ENCODE measurements around the gene KIAA0513.
A peak's percentile ranks its signal among the peaks of the same experiment; 100 is the strongest.

Gene KIAA0513

GRCh38 chr16:85075236-85075924, 47.8 kb downstream of the KIAA0513 start:
- DNase-seq: no peak

DNA sequence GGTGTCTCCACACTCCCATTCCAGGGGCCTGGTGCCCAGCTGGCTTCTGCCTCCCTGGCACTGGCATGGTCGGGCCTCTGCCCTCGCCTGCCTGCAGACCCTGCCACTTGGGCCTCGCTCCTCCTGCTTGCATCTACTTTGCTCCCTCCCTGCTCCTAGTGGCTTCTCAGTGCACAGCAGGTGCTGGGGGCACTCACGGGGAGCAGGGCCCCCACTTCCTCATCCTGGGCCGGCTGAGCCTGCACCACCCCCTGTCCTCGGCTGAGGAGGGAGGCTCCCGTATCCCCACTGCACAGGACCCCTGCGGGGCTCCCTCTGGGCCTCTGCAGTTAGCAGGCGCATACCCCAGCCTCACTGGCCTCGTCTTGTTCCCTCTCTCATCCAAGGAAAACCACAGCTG, 49.4 kb downstream of the KIAA0513 start:
- DNase-seq: no peak

GRCh38 chr16:85077576-85078125, 50.1 kb downstream of the KIAA0513 start:
- DNase-seq: no peak

GRCh38 chr16:85078226-85078625, 50.6 kb downstream of the KIAA0513 start:
- DNase-seq: no peak

GRCh38 chr16:85078952-85079351, 51.4 kb downstream of the KIAA0513 start:
- no peak for DNase-seq

- no peak for DNase-seq
Observed at GRCh38 chr16:85079785-85080570, 52.4 kb downstream of the KIAA0513 start.

DNA sequence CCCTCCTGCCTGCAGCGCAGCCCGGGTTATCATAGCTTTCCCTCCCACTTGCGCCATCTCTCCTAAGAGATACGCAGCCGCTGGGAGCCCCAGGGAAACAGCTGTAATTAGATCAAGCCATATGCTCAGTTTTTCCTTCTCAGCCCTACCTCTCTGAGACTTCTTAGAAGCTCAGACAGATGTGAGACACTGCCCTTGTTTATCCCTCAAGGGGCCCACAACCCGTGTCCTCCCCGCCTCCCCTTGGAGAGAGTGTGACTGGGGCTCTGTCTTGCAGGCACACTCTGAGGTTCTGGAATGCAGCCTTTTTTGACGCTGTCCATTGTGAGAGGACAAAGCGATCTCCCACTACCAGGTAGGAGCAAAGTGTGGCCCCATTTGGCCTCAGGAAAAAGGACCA, 53.4 kb downstream of the KIAA0513 start:
- DNase-seq: no peak

GRCh38 chr16:85081765-85082164, 54.2 kb downstream of the KIAA0513 start:
- DNase-seq: no peak

- DNase-seq: no peak
Observed at GRCh38 chr16:85082173-85083050, 54.8 kb downstream of the KIAA0513 start.

- DNase-seq: no peak
Observed at GRCh38 chr16:85083051-85083639, 55.5 kb downstream of the KIAA0513 start.

DNA sequence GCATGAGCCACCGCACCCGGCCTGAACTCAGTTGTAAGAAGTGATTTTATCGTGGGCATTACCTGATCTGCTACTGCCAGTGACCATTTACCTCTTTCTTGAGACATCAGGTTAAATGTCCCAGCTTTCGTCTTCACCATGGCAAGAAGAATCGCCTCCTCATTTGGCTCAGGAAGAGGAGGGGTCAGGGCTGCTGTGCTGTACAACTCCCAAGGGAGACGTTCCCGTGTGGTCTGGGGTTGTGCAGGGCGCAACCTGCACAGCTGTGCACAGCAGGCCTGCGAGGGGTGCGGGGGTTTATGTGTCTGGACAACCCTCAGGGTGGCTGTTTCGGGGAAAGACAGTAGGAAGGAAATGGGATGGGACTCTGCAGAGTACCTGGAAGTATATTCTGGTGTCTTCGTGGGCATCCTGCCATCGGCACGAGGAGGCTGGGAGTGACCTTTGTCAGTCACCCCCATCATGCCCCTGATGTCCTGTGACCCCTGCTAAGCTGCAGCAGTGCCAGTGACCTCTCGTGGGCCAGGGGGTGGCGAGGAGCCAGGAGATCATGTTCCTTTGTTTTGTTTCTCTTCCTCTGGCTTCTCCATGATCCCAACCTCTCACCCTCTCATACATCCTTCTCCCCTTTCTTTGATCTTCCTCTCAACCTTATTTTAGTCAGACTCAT, 57.4 kb downstream of the KIAA0513 start:
- no peak for DNase-seq

DNA sequence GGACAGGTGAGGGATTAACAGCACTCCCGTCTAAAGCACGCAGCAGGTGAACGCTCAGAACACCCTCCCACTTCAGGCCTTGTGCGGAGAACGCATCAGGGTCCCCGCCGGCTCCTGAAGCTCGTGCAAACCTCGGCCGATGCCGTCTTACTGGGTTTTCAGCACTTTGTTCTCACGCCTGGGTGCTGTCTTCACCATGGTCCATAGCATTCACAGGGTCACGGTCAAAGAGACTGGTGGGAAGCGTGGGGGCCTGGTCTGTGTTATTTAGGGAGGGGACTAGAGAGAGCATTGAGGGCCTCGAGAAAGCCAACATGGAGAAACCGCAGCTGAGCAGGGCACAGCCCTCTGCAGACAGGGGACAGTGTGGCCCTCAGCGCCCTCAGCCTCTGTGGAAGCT, 58.1 kb downstream of the KIAA0513 start:
- no peak for DNase-seq

- DNase-seq: peak; percentile 79
Observed at GRCh38 chr16:85086347-85087291, 59.0 kb downstream of the KIAA0513 start.

DNA sequence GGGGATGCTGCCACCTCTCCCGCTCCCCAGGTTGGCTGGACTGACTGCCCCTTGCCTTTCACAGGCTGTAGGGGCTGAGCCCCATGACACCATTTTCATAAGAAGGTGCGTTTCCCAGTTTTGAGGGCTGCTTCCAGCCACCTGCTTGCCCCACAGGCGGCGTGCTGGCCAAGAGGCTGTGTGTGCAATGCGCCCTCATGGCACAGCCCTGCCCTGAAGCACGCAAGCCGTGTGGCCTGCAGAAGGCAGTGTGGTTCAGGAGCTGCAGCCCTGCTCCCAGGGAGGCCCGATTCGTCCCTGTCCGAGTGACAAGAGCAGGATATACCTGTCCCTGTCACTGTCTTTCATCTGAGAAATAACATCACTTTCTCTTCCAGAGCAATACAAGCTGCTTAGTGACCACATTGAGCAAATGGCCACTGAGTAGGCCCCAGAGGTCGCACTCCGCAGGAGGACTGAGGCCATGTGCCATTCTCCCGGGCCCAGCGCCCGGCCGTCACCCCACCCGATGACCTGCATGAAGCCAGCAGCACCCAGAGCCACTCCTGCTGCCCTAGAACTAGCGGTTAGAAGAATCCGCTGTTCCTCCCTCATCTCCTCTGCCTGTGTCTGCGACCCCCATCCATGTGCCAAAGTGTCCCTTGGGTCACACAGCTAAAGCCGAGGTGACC, 60.4 kb downstream of the KIAA0513 start:
- no peak for DNase-seq

GRCh38 chr16:85088570-85089199, 61.1 kb downstream of the KIAA0513 start:
- no peak for DNase-seq

DNA sequence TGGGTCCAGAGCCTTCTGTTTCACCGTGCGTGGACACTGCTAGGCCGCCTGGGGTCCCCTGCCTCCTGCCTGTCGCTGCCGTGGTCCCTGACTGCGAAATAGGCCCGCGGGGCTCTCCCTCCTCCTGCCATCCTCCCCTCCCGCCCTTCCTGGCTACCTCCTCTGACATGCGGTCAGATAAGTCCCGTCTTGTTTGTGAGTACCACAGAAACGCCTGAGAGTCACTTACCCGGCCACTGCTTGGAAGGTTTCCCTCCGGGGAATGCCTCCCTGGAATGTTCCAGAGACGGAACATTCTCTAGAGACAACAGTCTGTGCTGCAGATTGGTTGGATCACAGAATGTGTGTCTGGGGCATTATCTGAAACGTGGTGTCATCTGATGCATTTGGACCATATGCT, 61.9 kb downstream of the KIAA0513 start:
- DNase-seq: no peak

- no peak for DNase-seq
Observed at GRCh38 chr16:85090181-85090580, 62.6 kb downstream of the KIAA0513 start.

GRCh38 chr16:85090873-85091521, 63.4 kb downstream of the KIAA0513 start:
- DNase-seq: no peak

- DNase-seq: no peak
Observed at GRCh38 chr16:85091522-85091910, 63.9 kb downstream of the KIAA0513 start.
